Myocyte (in vitro differentiated cells): Measurements from ENCODE around the gene NAT16. TPM values are rescaled to one million over a fixed set of nuclear protein-coding genes. Genes with fewer than 3 reads are reported as not detected.
"Not testable (repeated sequence)": the region's sequence is repeated elsewhere in the genome, so short reads cannot be mapped to it uniquely, and the experiment has no call there.

Experiments used
- DNase-seq: peaks from one replicate; pipeline ENCODE4 v3.0.0-alpha.2; 2012; ENCODE audit warnings: low read depth
- total RNA-seq: library from RNA; depleted of rRNA; stranded (reverse); fragments of >200 nt; gene quantifications from 2 replicates; pipeline ENCODE4 v1.2.3, GENCODE V29; 2014

NAT16 gene
- total RNA-seq, 1 donor from 2014 or later = not detected

GRCh38 chr7:101202603-101202918, 22.5 kb upstream of the NAT16 start:
- no peak for DNase-seq

- DNase-seq = no peak
Observed at GRCh38 chr7:101201695-101202602, 21.9 kb upstream of the NAT16 start.

GRCh38 chr7:101200862-101201599, 20.9 kb upstream of the NAT16 start, which contains the start of gene MOGAT3:
MOGAT3 (minus strand) TSS chr7:101201036; CDS start chr7:101200854, 182 bp downstream.
- DNase-seq = no peak

- DNase-seq = no peak
Observed at GRCh38 chr7:101200504-101200861, 20.4 kb upstream of the NAT16 start.

- DNase-seq = not testable (repeated sequence)
Observed at GRCh38 chr7:101199522-101199921, 19.4 kb upstream of the NAT16 start.

- no peak for DNase-seq
Observed at GRCh38 chr7:101198476-101198875, 18.4 kb upstream of the NAT16 start.

GRCh38 chr7:101197991-101198390, 17.9 kb upstream of the NAT16 start:
- DNase-seq = no peak

- DNase-seq = no peak
Observed at GRCh38 chr7:101195884-101196283, 15.8 kb upstream of the NAT16 start.

GRCh38 chr7:101189109-101189508, 9.0 kb upstream of the NAT16 start:
- no peak for DNase-seq

- DNase-seq = no peak
Observed at GRCh38 chr7:101186844-101187428, 6.8 kb upstream of the NAT16 start.

- DNase-seq = no peak
Observed at GRCh38 chr7:101186194-101186593, 6.1 kb upstream of the NAT16 start.

GRCh38 chr7:101185258-101185839, 5.3 kb upstream of the NAT16 start:
- DNase-seq = peak; percentile 60

GRCh38 chr7:101179713-101180112, 380 bp downstream of the NAT16 start:
- no peak for DNase-seq

GRCh38 chr7:101179117-101179516, 976 bp downstream of the NAT16 start:
- peak; percentile 47 for DNase-seq

GRCh38 chr7:101177644-101178043, 2.4 kb downstream of the NAT16 start:
- DNase-seq = no peak

GRCh38 chr7:101175664-101176063, 4.4 kb downstream of the NAT16 start:
- no peak for DNase-seq

- DNase-seq = no peak
Observed at GRCh38 chr7:101174322-101174854, 5.7 kb downstream of the NAT16 start.

GRCh38 chr7:101173752-101174244, 6.3 kb downstream of the NAT16 start:
- peak; percentile 47 for DNase-seq

GRCh38 chr7:101172854-101173751, 7.0 kb downstream of the NAT16 start:
- DNase-seq = peak; percentile 91
